ENCODE results near the gene SMAD3.
"Not testable (repeated sequence)": the region's sequence is repeated elsewhere in the genome, so short reads cannot be mapped to it uniquely, and the experiment has no call there.

SMAD3 gene

DNA sequence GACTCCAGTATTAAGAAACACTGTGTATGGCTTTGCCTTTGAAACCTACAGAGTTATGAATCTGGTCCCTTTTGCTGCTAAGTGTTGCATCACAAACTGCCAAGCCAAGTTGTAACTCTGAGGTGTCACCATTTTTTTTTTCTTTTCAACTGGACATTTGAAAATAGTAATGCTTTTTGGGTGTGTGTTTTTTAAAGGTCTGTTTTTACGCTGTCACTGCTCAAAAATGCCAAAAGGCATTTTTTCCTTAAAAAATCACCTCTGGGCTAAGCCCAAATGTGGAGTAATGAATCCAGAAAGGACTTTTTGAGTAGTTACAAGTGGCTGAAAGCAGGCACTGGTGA is 9.5 kb downstream of the SMAD3 start:
- Histone ChIP-seq H2AFZ (ENCODE audit: low read depth, low read length) (no peak overlapping the region), H4K20me1 (ENCODE audit: insufficient read depth, low read length) (no peaks in the 10 kb centered on the region), H3K36me3 (ENCODE audit: insufficient read depth, low read length) (no peaks in the 10 kb centered on the region), H3K4me3 (ENCODE audit: low read depth in 1 of 2, low read length in 2 of 2) (no peak overlapping the region), H3K9ac (ENCODE audit: low read depth, low read length) (no peak overlapping the region), H3K4me2 (ENCODE audit: insufficient read depth, low read length) (no peak overlapping the region), H3K27me3 (ENCODE audit: insufficient read depth, low read length, poor library complexity) (peaks cover 6% of the 10 kb centered on the region), H3K79me2 (ENCODE audit: insufficient read depth, low read length) (no peaks in the 10 kb centered on the region), H3K9me3 (ENCODE audit: insufficient read depth, low read length, severe bottlenecking) (no peaks in the 10 kb centered on the region), H3K4me1 (ENCODE audit: insufficient read depth, low read length) (no peaks in the 10 kb centered on the region), H3K27ac (ENCODE audit: low read length) (no peak overlapping the region)
- TF ChIP-seq EZH2 (IDR thresholded peaks at IDR 0.05; ENCODE audit: borderline replicate concordance, low read depth, low read length, severe bottlenecking): no peak
- TF ChIP-seq, protein P1, sequence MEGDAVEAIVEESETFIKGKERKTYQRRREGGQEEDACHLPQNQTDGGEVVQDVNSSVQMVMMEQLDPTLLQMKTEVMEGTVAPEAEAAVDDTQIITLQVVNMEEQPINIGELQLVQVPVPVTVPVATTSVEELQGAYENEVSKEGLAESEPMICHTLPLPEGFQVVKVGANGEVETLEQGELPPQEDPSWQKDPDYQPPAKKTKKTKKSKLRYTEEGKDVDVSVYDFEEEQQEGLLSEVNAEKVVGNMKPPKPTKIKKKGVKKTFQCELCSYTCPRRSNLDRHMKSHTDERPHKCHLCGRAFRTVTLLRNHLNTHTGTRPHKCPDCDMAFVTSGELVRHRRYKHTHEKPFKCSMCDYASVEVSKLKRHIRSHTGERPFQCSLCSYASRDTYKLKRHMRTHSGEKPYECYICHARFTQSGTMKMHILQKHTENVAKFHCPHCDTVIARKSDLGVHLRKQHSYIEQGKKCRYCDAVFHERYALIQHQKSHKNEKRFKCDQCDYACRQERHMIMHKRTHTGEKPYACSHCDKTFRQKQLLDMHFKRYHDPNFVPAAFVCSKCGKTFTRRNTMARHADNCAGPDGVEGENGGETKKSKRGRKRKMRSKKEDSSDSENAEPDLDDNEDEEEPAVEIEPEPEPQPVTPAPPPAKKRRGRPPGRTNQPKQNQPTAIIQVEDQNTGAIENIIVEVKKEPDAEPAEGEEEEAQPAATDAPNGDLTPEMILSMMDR (IDR thresholded peaks at IDR 0.05; ENCODE audit: borderline replicate concordance, extremely low read depth, low read length, poor library complexity, severe bottlenecking): no peak
- DNase-seq: no peak
- ATAC-seq (ENCODE audit: insufficient read depth, low read depth): no peak

DNA sequence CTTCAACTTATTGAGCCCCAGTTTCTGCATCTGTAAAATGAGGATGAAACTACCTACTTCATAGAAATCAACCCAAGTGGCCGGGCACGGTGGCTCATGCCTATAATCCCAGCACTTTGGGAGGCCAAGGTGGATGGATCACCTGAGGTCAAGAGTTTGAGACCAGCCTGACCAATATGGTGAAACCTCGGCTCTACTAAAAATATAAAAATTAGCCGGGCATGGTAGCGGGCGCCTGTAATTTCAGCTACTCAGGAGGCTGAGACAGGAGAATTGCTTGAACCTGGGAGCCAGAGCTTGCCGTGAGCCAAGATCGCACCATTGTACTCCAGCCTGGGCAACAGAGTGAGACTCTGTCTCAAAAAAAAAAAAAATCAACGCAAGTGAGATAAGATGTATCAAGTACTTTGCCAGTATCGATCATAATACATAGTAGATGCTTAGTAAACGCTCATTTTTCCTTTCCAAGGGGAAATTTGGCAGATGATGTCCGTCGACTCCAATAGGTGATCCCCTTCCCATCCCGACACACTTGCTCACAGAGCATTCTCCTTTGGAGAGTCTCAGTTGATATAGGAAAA is 10.2 kb downstream of the SMAD3 start:
- not testable (repeated sequence) for H3K36me3 ChIP-seq (ENCODE audit: insufficient read depth, low read length); H4K20me1 ChIP-seq (ENCODE audit: insufficient read depth, low read length); H3K4me3 ChIP-seq (ENCODE audit: low read depth in 1 of 2, low read length in 2 of 2); H3K9me3 ChIP-seq (ENCODE audit: insufficient read depth, low read length, severe bottlenecking); ATAC-seq (ENCODE audit: insufficient read depth, low read depth); H3K27me3 ChIP-seq (ENCODE audit: insufficient read depth, low read length, poor library complexity); DNase-seq; H3K79me2 ChIP-seq (ENCODE audit: insufficient read depth, low read length); H3K4me1 ChIP-seq (ENCODE audit: insufficient read depth, low read length); H3K4me2 ChIP-seq (ENCODE audit: insufficient read depth, low read length); H2AFZ ChIP-seq (ENCODE audit: low read depth, low read length); H3K9ac ChIP-seq (ENCODE audit: low read depth, low read length); H3K27ac ChIP-seq (ENCODE audit: low read length)

GRCh38 chr15:67076147-67076843 is 10.9 kb downstream of the SMAD3 start:
- no peaks in the 10 kb centered on the region for H3K36me3 ChIP-seq (ENCODE audit: insufficient read depth, low read length)

DNA sequence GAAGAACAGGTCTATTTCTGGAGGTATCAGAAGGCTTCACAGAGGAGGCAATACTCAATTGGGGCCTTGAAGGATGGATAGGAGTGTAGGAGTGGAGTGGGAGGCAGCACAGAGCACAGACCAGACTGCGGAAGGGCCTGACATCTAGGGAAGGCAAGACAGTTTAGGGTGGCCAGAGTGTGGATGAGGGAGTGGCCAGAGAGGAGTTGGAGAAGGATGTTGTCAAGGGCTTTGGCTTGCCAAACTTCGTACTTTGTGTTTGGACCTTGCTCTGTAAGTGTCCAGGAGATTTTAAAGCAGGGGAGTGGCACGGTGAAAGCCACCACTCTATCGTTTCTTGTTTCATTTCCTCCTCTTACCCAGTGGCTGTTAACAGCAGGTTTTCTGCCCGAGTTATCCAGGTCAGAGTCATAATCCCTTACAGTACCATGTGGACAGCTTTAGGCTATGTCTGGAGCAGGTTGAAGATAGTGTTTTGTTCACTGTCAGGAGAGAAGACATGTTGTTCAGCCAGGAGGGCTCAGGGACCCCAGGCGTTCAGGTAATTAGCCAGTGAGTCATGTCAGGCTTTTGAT is 12.3 kb downstream of the SMAD3 start:
- no peaks in the 10 kb centered on the region for H3K4me1 ChIP-seq (ENCODE audit: insufficient read depth, low read length)
- no peaks in the 10 kb centered on the region for H3K27me3 ChIP-seq (ENCODE audit: insufficient read depth, low read length, poor library complexity)
- H3K9me3 ChIP-seq (ENCODE audit: insufficient read depth, low read length, severe bottlenecking): no peaks in the 10 kb centered on the region
- no peak overlapping the region for H3K4me2 ChIP-seq (ENCODE audit: insufficient read depth, low read length)
- no peaks in the 10 kb centered on the region for H4K20me1 ChIP-seq (ENCODE audit: insufficient read depth, low read length)
- H3K36me3 ChIP-seq (ENCODE audit: insufficient read depth, low read length): no peaks in the 10 kb centered on the region
- ATAC-seq (ENCODE audit: insufficient read depth, low read depth) (no peak), DNase-seq (no peak)
- H3K27ac ChIP-seq (ENCODE audit: low read length): no peak overlapping the region
- no peaks in the 10 kb centered on the region for H3K79me2 ChIP-seq (ENCODE audit: insufficient read depth, low read length)
- H3K4me3 ChIP-seq (ENCODE audit: low read depth in 1 of 2, low read length in 2 of 2): no peak overlapping the region
- H3K9ac ChIP-seq (ENCODE audit: low read depth, low read length): no peak overlapping the region
- no peak overlapping the region for H2AFZ ChIP-seq (ENCODE audit: low read depth, low read length)
- TF ChIP-seq EZH2 (IDR thresholded peaks at IDR 0.05; ENCODE audit: borderline replicate concordance, low read depth, low read length, severe bottlenecking): no peak
- TF ChIP-seq, protein P1 (IDR thresholded peaks at IDR 0.05; ENCODE audit: borderline replicate concordance, extremely low read depth, low read length, poor library complexity, severe bottlenecking): no peak

More at GRCh38 chr15:67076147-67076843, 10.9 kb downstream of the SMAD3 start:
- ATAC-seq (ENCODE audit: insufficient read depth, low read depth) (no peak), DNase-seq (no peak)
- H3K4me1 ChIP-seq (ENCODE audit: insufficient read depth, low read length): no peaks in the 10 kb centered on the region
- H3K9ac ChIP-seq (ENCODE audit: low read depth, low read length): no peak overlapping the region
- H3K4me3 ChIP-seq (ENCODE audit: low read depth in 1 of 2, low read length in 2 of 2): no peak overlapping the region
- H3K27me3 ChIP-seq (ENCODE audit: insufficient read depth, low read length, poor library complexity): peaks cover 2% of the 10 kb centered on the region
- TF ChIP-seq, protein P1 (IDR thresholded peaks at IDR 0.05; ENCODE audit: borderline replicate concordance, extremely low read depth, low read length, poor library complexity, severe bottlenecking): no peak
- TF ChIP-seq EZH2 (IDR thresholded peaks at IDR 0.05; ENCODE audit: borderline replicate concordance, low read depth, low read length, severe bottlenecking): no peak
- no peaks in the 10 kb centered on the region for H3K79me2 ChIP-seq (ENCODE audit: insufficient read depth, low read length)
- H2AFZ ChIP-seq (ENCODE audit: low read depth, low read length): no peak overlapping the region
- no peaks in the 10 kb centered on the region for H4K20me1 ChIP-seq (ENCODE audit: insufficient read depth, low read length)
- H3K4me2 ChIP-seq (ENCODE audit: insufficient read depth, low read length): no peak overlapping the region
- H3K27ac ChIP-seq (ENCODE audit: low read length): no peak overlapping the region
- no peaks in the 10 kb centered on the region for H3K9me3 ChIP-seq (ENCODE audit: insufficient read depth, low read length, severe bottlenecking)
